MM.1S (cell line): ENCODE measurements around the gene ITGA5.

ENCODE experiments used
- CTCF ChIP-seq: fragments of 300-600 bp; sonication (generic); IDR thresholded peaks from 2 replicates; pipeline ENCODE4 v1.5.1; 2016; ENCODE audit warnings: antibody characterized with exemption, low read length, mixed read lengths
- EZH2 ChIP-seq: fragments of 300-600 bp; sonication (generic); optimal IDR thresholded peaks from 2 replicates; pipeline ENCODE3; 2017; ENCODE audit warnings: low read depth, mild to moderate bottlenecking, antibody characterized with exemption, low read length, mixed read lengths

- no peak for TF ChIP-seq CTCF
- TF ChIP-seq EZH2: no peak
These were observed 11.5 kb upstream of the ITGA5 start for GRCh38 chr12:54430471-54431069.
